Activated CD4-positive, alpha-beta T cell treated with anti-CD3 and anti-CD28 coated beads for 4 hours (primary cell): ENCODE measurements around the gene CPA1.

Source experiments
- DNase-seq, 2 donors: peaks; one replicate each; pipeline ENCODE4 v3.0.0-alpha.2; 2020

Gene CPA1

GRCh38 chr7:130379921-130380860 lies at the start of gene CPA1:
TSS of gene CPA1 (plus strand) at chr7:130380494. CDS start at chr7:130380521, 27 bp downstream.
- DNase-seq, result no peak

- DNase-seq, result no peak
These were observed 47.8 kb upstream of the CPA1 start for GRCh38 chr7:130332259-130333053.

- no peak for DNase-seq
These were observed 46.5 kb upstream of the CPA1 start for GRCh38 chr7:130333832-130334231.

- no peak for DNase-seq
These were observed 46.0 kb upstream of the CPA1 start for GRCh38 chr7:130334274-130334673.

- no peak for DNase-seq
These were observed 42.8 kb upstream of the CPA1 start for GRCh38 chr7:130337410-130337971.

GRCh38 chr7:130338233-130338632 lies 42.1 kb upstream of the CPA1 start:
- no peak for DNase-seq

- no peak for DNase-seq
These were observed 38.4 kb upstream of the CPA1 start for GRCh38 chr7:130341882-130342281.

- DNase-seq, result no peak
These were observed 37.5 kb upstream of the CPA1 start for GRCh38 chr7:130342701-130343380.

GRCh38 chr7:130344271-130344866 lies 35.9 kb upstream of the CPA1 start, which contains the start of gene CPA5:
TSS of gene CPA5 (plus strand) at chr7:130344816. CDS start at chr7:130346486, 1,670 bp downstream.
- no peak for DNase-seq

GRCh38 chr7:130345136-130345535 lies 35.2 kb upstream of the CPA1 start:
- no peak for DNase-seq

- no peak for DNase-seq
These were observed 34.6 kb upstream of the CPA1 start for GRCh38 chr7:130345725-130346124.

GRCh38 chr7:130346177-130346905 lies 34.0 kb upstream of the CPA1 start:
- no peak for DNase-seq

GRCh38 chr7:130346941-130347340 lies 33.4 kb upstream of the CPA1 start:
- DNase-seq, result no peak

GRCh38 chr7:130349911-130350782 lies 30.1 kb upstream of the CPA1 start:
- no peak for DNase-seq

- DNase-seq, result no peak
These were observed 29.1 kb upstream of the CPA1 start for GRCh38 chr7:130350945-130351790.

GRCh38 chr7:130351791-130352090 lies 28.6 kb upstream of the CPA1 start:
- DNase-seq, result no peak

- no peak for DNase-seq
These were observed 27.9 kb upstream of the CPA1 start for GRCh38 chr7:130352194-130353074.

GRCh38 chr7:130353196-130353595 lies 27.1 kb upstream of the CPA1 start:
- no peak for DNase-seq
